Right forelimb (tissue), 1 donor: ENCODE data around the gene NSUN3.

Source experiments
- DNase-seq: peaks from one replicate; pipeline ENCODE4 v3.0.0-alpha.2; 2018

Gene NSUN3

GRCh38 chr3:94130690-94131089 lies 67.8 kb downstream of the NSUN3 start:
- no peak for DNase-seq

- no peak for DNase-seq
Observed at GRCh38 chr3:94132777-94133176, 69.9 kb downstream of the NSUN3 start.

DNA sequence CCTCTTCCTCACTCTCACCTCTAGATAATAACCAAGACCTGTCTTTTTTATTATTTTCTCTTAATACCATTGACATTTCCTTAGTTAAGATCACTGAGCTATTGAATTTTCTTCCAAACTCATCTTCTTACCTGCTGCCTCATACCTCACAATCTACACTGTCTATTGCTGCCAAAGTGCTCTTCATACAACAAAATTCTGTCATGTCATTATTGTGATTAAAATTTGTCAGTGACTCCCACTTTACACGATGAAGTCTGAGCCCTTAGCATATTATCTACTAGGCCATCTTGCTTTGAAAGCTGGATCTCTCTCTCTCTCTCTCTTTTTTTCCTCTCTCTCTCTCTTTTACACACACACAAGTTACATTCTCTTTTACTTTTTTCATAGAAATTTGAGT lies 73.3 kb downstream of the NSUN3 start:
- DNase-seq = no peak

GRCh38 chr3:94137377-94137776 lies 74.5 kb downstream of the NSUN3 start:
- DNase-seq = no peak

- no peak for DNase-seq
Observed at GRCh38 chr3:94146455-94146854, 83.6 kb downstream of the NSUN3 start.

DNA sequence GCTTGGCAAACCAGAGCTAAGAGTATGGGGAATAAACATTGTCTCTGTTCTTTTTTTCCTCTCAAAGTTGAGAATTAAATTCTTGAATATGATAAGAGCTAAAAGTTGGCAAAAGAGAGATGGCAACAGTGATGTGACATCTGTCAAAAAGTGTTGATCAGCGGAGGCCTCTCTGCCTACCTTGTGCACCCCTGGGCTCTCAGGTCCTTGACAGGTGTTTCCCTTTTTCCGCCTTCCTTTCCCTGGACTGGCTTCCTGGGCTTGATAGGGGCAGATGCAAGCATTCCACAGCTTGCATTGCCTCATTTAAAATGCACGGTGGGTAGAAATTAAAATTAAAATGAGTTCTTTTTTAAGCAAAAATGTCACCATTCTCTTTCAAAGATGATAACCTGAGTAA lies 84.2 kb downstream of the NSUN3 start:
- DNase-seq = no peak

DNA sequence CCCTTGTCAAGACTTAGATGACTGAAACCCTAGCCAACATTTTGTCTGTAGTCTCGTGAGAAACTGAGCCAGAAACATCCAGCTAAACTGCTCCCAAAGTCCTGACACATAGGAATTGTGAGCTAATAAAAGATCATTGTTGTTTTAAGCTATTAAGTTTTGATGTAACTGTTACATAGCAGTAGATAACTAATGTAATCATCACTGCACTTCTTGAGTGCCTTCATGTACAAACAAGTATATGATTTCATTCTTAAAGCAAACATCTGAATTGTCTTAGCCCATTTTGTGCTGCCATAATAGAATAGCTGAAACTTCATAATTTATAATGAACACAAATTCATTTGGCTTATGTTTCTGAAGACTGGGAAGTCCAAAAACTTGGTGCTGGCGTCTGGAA lies 87.3 kb downstream of the NSUN3 start:
- DNase-seq = no peak

- DNase-seq = no peak
Observed at GRCh38 chr3:94156626-94157025, 93.8 kb downstream of the NSUN3 start.

GRCh38 chr3:94158512-94158911 lies 95.7 kb downstream of the NSUN3 start:
- DNase-seq = no peak

- DNase-seq = no peak
Observed at GRCh38 chr3:94159062-94159828, 96.4 kb downstream of the NSUN3 start.

DNA sequence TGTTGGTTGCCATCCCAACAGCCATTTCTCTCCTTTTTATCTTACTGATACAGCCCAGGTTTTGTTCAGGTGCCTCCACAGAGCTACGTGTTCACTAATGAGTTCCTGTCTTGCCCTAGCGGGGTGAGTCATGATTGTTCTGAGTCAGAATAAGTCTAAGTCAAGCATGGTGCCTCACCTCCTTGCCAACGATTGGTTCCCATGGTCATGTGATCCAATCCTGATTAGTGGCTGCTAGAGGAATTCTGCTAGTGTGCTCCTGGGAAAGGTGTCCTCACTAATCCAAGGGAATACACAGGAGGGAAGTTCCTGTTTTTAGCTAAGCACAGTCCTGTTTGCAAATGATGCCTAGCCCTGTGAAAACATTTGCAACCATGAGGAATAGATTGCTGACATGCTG lies 99.8 kb downstream of the NSUN3 start:
- no peak for DNase-seq

DNA sequence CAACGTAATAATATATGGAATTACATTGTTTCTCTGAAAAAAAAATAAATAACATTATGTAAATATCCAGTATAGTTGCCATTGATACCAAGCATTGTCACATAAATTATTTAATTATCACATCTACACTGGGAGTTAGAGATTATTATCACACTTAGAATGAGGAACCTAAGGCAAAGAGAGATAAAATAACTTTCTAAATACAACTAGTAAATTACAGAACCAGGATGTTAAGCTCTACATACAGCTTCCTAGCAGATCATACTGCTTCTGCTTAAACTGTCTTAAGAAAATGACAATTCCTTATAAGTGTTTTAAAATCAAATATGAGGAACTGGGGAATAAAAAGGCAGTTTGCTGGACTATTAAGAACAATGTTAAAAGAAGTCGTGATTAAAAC lies 104.5 kb downstream of the NSUN3 start:
- DNase-seq = no peak

GRCh38 chr3:94167796-94168195 lies 104.9 kb downstream of the NSUN3 start:
- DNase-seq = no peak

DNA sequence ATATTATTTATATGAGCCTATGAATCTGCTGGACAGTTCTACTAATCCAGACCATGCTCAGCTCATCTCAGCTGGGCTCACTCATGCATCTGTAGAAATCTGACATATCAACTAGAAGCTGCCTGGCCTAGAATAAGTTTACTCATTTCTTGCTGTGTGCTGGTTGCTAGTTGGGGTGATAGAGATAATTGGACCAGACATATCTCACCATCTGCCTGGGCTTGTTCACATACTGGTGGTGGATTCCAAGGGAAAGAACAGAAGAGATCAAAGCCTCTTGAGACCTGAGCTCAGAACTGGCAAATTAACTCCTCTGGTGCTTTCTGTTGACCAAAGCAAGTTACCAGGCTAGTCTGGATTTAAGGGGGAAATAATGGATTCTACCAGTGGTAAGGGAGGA lies 109.1 kb downstream of the NSUN3 start:
- DNase-seq = no peak

GRCh38 chr3:94172695-94173310 lies 109.9 kb downstream of the NSUN3 start:
- no peak for DNase-seq

DNA sequence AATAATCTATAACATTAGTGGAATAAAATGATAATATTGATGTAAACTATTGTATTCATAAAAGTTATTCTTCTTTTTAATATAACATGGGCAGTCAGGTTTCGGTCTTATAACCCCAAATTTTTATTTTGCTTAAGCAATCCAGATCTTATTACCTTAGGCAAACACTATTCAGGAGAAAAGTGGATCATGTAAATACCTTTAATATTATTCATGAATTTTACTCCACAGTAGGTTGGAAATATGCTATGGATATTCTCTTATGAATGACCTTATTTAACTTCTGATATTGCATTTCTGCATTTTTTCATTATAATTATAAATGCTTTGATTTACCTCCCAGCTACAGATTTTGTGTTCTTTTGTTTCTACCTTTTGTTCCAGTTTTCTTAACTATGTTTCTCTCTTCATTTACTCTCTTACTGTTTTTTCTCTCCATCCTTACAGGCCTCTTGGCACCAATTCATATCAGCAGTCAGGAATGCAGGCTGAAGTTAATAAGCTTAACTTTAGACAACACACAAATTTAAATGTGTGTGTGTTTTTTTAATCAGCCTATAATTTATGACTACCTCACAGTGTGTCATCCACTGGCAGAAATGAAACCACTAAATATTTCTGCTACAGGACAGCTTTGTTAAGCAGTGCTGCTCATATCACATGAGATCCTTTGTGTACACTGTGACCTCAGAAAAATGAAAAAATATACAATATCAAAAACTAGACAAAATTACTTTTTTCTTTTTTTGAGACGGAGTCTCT lies 111.0 kb downstream of the NSUN3 start:
- no peak for DNase-seq

DNA sequence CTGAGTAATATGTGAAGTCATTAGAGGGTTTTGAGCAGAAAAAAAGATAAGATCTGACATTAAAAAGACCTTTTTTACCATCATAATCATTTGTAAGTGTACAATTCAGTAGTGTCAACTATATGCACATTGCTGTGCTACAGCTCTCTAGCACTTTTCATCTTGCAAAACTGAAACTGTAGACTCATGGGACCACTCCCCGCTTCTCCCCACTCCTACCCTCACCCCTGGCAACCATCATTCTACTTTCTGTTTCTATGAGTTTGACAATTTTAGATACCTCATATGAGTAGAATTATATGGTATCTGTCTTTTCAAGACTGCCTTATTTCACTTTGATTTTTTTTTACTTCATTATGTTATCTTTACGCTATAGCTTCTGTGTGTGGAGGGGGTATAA lies 112.8 kb downstream of the NSUN3 start:
- DNase-seq = no peak

- no peak for DNase-seq
Observed at GRCh38 chr3:94176988-94177745, 114.3 kb downstream of the NSUN3 start.
